Fibroblast of mammary gland (primary cell): ENCODE data around the gene MECP2.

Source experiments
- DNase-seq: peaks from one replicate; pipeline ENCODE4 v3.0.0-alpha.2; 2010; ENCODE audit warnings: low read depth
- H3K4me3 ChIP-seq: 2 replicates; pipeline ENCODE4 v1.5.1; 2011; ENCODE audit warnings: low read depth, mild to moderate bottlenecking, low read length, moderate library complexity; ENCODE audit not compliant: control insufficient read depth
- CTCF ChIP-seq: conservative IDR thresholded peaks from 2 replicates; pipeline ENCODE4 v1.5.1; 2011; ENCODE audit warnings: low read depth, low read length, inconsistent platforms; ENCODE audit not compliant: control insufficient read depth, insufficient read depth

Gene MECP2

GRCh38 chrX:154032160-154032559 lies 65.4 kb downstream of the MECP2 start:
- H3K4me3 ChIP-seq = no peak overlapping the region
- TF ChIP-seq CTCF = no peak
- DNase-seq = no peak

- TF ChIP-seq CTCF = no peak
- no peak for DNase-seq
- H3K4me3 ChIP-seq = no peak overlapping the region
These were observed 66.7 kb downstream of the MECP2 start for GRCh38 chrX:154030715-154031305.

- no peak for DNase-seq
- no peak for TF ChIP-seq CTCF
- no peak overlapping the region for H3K4me3 ChIP-seq
These were observed 67.3 kb downstream of the MECP2 start for GRCh38 chrX:154030266-154030665.

- H3K4me3 ChIP-seq = no peak overlapping the region
- no peak for TF ChIP-seq CTCF
- no peak for DNase-seq
These were observed 68.1 kb downstream of the MECP2 start for GRCh38 chrX:154029439-154029838.

- no peak for DNase-seq
- H3K4me3 ChIP-seq = no peak overlapping the region
- no peak for TF ChIP-seq CTCF
These were observed 68.9 kb downstream of the MECP2 start for GRCh38 chrX:154028502-154029184.

GRCh38 chrX:154027986-154028385 lies 69.5 kb downstream of the MECP2 start:
- no peak for DNase-seq
- TF ChIP-seq CTCF = no peak
- H3K4me3 ChIP-seq = no peak overlapping the region
